GM12878 (cell line): Measurements from ENCODE around the gene DDX51. TPM values are rescaled to one million over a fixed set of nuclear protein-coding genes. Genes with fewer than 3 reads are reported as not detected.
A peak's percentile ranks its signal among the peaks of the same experiment; 100 is the strongest.

Source experiments
- ATAC-seq: fragments of 200-7000 bp; cut with Tn5 transposase; 3 replicates; pipeline ENCODE4 v1.9.1; 2020; ENCODE audit warnings: mild to moderate bottlenecking, moderate library complexity
- Bru-seq: library from RNA; stranded (reverse); fragments of 400-500 nt; gene quantifications from one replicate; lab custom pipeline; 2021; lab: Mats Ljungman, UMichigan
- BruChase-seq, 2 experiments: library from RNA; stranded (reverse); fragments of 400-500 nt; gene quantifications; one replicate each; lab custom pipeline; 2021; lab: Mats Ljungman, UMichigan
- BruUV-seq: library from RNA; stranded (reverse); fragments of 400-500 nt; replicated peaks from 2 replicates; lab custom pipeline; 2021; lab: Mats Ljungman, UMichigan
- CTCF ChIA-PET: fragments of 300-600 bp; sonication (Branson Sonifier 250); formaldehyde crosslinking; extraction: SDS; loops from one replicate; lab custom pipeline; 2021; ENCODE audit warnings: inconsistent platforms; lab: Yijun Ruan, JAX
- POLR2A ChIA-PET: fragments of 350-600 bp; formaldehyde crosslinking; extraction: SDS; loops from one replicate; lab custom pipeline; 2021; ENCODE audit warnings: inconsistent platforms; lab: Charles Lee
- RAD21 ChIA-PET: fragments of 300-600 bp; sonication (Branson Sonifier 250); formaldehyde crosslinking; loops from one replicate; lab custom pipeline; 2023; ENCODE audit warnings: antibody characterized with exemption; ENCODE audit not compliant: unreplicated experiment; lab: Charles Lee
- SMC1A ChIA-PET: fragments of 300-600 bp; sonication (Branson Sonifier 250); formaldehyde crosslinking; loops from one replicate; lab custom pipeline; 2023; ENCODE audit not compliant: unreplicated experiment, uncharacterized antibody; lab: Charles Lee
- DNase-seq: peaks from one replicate; pipeline ENCODE4 v3.0.0-alpha.2; 2011; ENCODE audit warnings: low read depth, low spot score
- FAIRE-seq: peaks from 3 replicates; lab custom pipeline; 2011; peaks lifted over from hg19 to GRCh38; lab: Jason Lieb, UNC
- H2AFZ ChIP-seq: 2 replicates; pipeline ENCODE4 v1.6.0; 2011; ENCODE audit warnings: low read depth, low read length, control low read depth; ENCODE audit not compliant: control insufficient read depth
- H3K27ac ChIP-seq: 2 replicates; pipeline ENCODE4 v1.5.1; 2011; ENCODE audit warnings: control low read depth; ENCODE audit not compliant: control insufficient read depth, insufficient read depth
- H3K27me3 ChIP-seq, 2 experiments: replicated peaks in 1 of 2; 2 replicates each; pipeline versions ENCODE4 v1.6.0 to v1.6.1; 2011; ENCODE audit warnings: low read length in 1 of 2; ENCODE audit not compliant: control insufficient read depth in 2 of 2, insufficient read depth in 2 of 2
- H3K36me3 ChIP-seq, 2 experiments: 2 replicates each; pipeline ENCODE4 v1.5.1; 2011; ENCODE audit warnings: low read length in 1 of 2; ENCODE audit not compliant: control insufficient read depth in 2 of 2, insufficient read depth in 2 of 2
- H3K4me1 ChIP-seq: 2 replicates; pipeline ENCODE4 v1.6.1; 2011; ENCODE audit warnings: mild to moderate bottlenecking, low read length, moderate library complexity, mixed read lengths; ENCODE audit not compliant: control insufficient read depth, insufficient read depth
- H3K4me2 ChIP-seq: 2 replicates; pipeline ENCODE4 v1.6.0; 2011; ENCODE audit warnings: control low read depth; ENCODE audit not compliant: control insufficient read depth, insufficient read depth
- H3K4me3 ChIP-seq: fragments of 200-600 bp; sonication (generic); 2 replicates; pipeline ENCODE4 v1.5.1; 2016
- H3K79me2 ChIP-seq: 2 replicates; pipeline ENCODE4 v1.6.0; 2011; ENCODE audit warnings: low read length; ENCODE audit not compliant: control insufficient read depth, insufficient read depth
- H3K9ac ChIP-seq: 2 replicates; pipeline ENCODE4 v1.8.0; 2011; ENCODE audit warnings: low read length, control low read depth, mixed read lengths; ENCODE audit not compliant: control insufficient read depth, insufficient read depth
- H3K9me3 ChIP-seq: replicated peaks from 3 replicates; pipeline ENCODE4 v1.5.1; 2011; ENCODE audit warnings: mild to moderate bottlenecking, low read length; ENCODE audit not compliant: control insufficient read depth, insufficient read depth
- H4K20me1 ChIP-seq: 2 replicates; pipeline ENCODE4 v1.6.0; 2011; ENCODE audit not compliant: control insufficient read depth, insufficient read depth
- BRCA1 ChIP-seq: IDR thresholded peaks from 2 replicates; pipeline ENCODE4 v1.6.1; 2011; ENCODE audit warnings: low read depth, low read length, improper control_type of control experiment
- CHD1 ChIP-seq: IDR thresholded peaks from 2 replicates; pipeline ENCODE4 v1.6.1; 2012; ENCODE audit warnings: low read depth, low read length, improper control_type of control experiment
- ESRRA ChIP-seq: IDR thresholded peaks from 2 replicates; pipeline ENCODE4 v1.6.1; 2012; ENCODE audit warnings: mild to moderate bottlenecking, low read length, improper control_type of control experiment
- EZH2 ChIP-seq: IDR thresholded peaks from 2 replicates; pipeline ENCODE4 v1.6.1; 2012; ENCODE audit warnings: low read depth, mild to moderate bottlenecking, control low read depth, inconsistent platforms, low read length, borderline replicate concordance; ENCODE audit not compliant: control insufficient read depth
- FOS ChIP-seq: IDR thresholded peaks from 3 replicates; pipeline ENCODE4 v1.6.1; 2011; ENCODE audit warnings: borderline replicate concordance; ENCODE audit not compliant: insufficient read length; ENCODE audit errors: extremely low read depth
- FOXK2 ChIP-seq: fragments of 450-650 bp; IDR thresholded peaks from 2 replicates; pipeline ENCODE4 v1.6.1; 2017; ENCODE audit warnings: mild to moderate bottlenecking, moderate library complexity
- GATAD2B ChIP-seq: fragments of 450-650 bp; conservative IDR thresholded peaks from 2 replicates; pipeline ENCODE4 v1.6.1; 2017; ENCODE audit warnings: low read depth, mild to moderate bottlenecking, moderate library complexity
- HDGF ChIP-seq: fragments of 450-650 bp; IDR thresholded peaks from 2 replicates; pipeline ENCODE4 v1.6.1; 2016; ENCODE audit warnings: antibody characterized with exemption
- HSF1 ChIP-seq: fragments of 150-350 bp; IDR thresholded peaks from 2 replicates; pipeline ENCODE4 v1.6.1; 2014; ENCODE audit warnings: mild to moderate bottlenecking, low read depth, low read length
- IRF3 ChIP-seq: fragments of 450-650 bp; IDR thresholded peaks from 2 replicates; pipeline ENCODE4 v1.6.1; 2014; ENCODE audit warnings: mild to moderate bottlenecking
- MEF2B ChIP-seq: fragments of 450-650 bp; IDR thresholded peaks from 2 replicates; pipeline ENCODE4 v1.6.1; 2018; ENCODE audit warnings: mild to moderate bottlenecking, moderate library complexity; ENCODE audit not compliant: partially characterized antibody, poor library complexity, severe bottlenecking
- MTA3 ChIP-seq: IDR thresholded peaks from 2 replicates; pipeline ENCODE4 v1.6.1; 2012; ENCODE audit warnings: low read length, inconsistent platforms, borderline replicate concordance
- NR2C2 ChIP-seq: IDR thresholded peaks from 2 replicates; pipeline ENCODE4 v1.6.1; 2011; ENCODE audit warnings: borderline replicate concordance, low read depth; ENCODE audit not compliant: control insufficient read depth, insufficient read length
- RELA ChIP-seq: fragments of 450-650 bp; IDR thresholded peaks from 2 replicates; pipeline ENCODE4 v1.8.0; 2014; ENCODE audit warnings: borderline replicate concordance; ENCODE audit not compliant: partially characterized antibody
- RUNX3 ChIP-seq: IDR thresholded peaks from 2 replicates; pipeline ENCODE4 v1.6.1; 2012; ENCODE audit warnings: low read length, inconsistent platforms
- TAF1 ChIP-seq: IDR thresholded peaks from 2 replicates; pipeline ENCODE4 v1.6.1; 2011; ENCODE audit warnings: mild to moderate bottlenecking, low read depth, low read length, borderline replicate concordance
- WGBS: methylation state at CpG from one replicate; pipeline ENCODE4 v1.1.6; 2016; ENCODE audit warnings: low lambda C conversion rate; ENCODE audit not compliant: insufficient replicate concordance, insufficient coverage; ENCODE audit errors: missing lambda C conversion rate; 5-methylcytosine and 5-hydroxymethylcytosine counted together
- in situ Hi-C: fragments of 300-500 bp; cut with MboI; formaldehyde crosslinking; loops from 9 replicates; pipeline ENCODE4 v1.14.3; 2018; ENCODE audit warnings: mixed read lengths
- intact Hi-C: fragments of 100-400 bp; cut with micrococcal nuclease; formaldehyde crosslinking; loops from one replicate; pipeline ENCODE4 v1.14.2; 2022; ENCODE audit not compliant: unreplicated experiment
- long read RNA-seq, 2 experiments: library from polyadenylated mRNA; unstranded; transcript quantifications; one replicate each; pipeline ENCODE4 v2.0.0, GENCODE V29; 2019 to 2020
- polyA minus RNA-seq, 3 experiments: library from RNA; depleted of rRNA, polyadenylated mRNA; stranded (reverse); fragments of >200 nt; gene quantifications; 2 replicates each; pipeline ENCODE4 v1.2.3, GENCODE V29; 2011
- polyA plus RNA-seq, 11 experiments: library from polyadenylated mRNA; depleted of rRNA in 4 of 11; unstranded in 6 of 11; stranded (reverse) in 5 of 11; fragments of >200 nt; fragmentation: Nextera tagmentation in 4 of 11; fragmentation: Illumina TruSeq in 1 of 11; extraction: Ambion mirVana in 4 of 11; extraction: Trizol in 1 of 11; gene quantifications; 1 replicate in 1 of 11; 2 replicates in 10 of 11; pipeline versions ENCODE4 v1.2.1 to v1.2.3, GENCODE V29; 2011 to 2016; ENCODE audit warnings: inconsistent platforms in 2 of 11, missing spikeins in 2 of 11, low read depth in 1 of 11
- total RNA-seq, 4 experiments: library from RNA; depleted of rRNA in 3 of 4; stranded (reverse); fragments of >200 nt in 3 of 4; fragmentation: Illumina TruSeq in 1 of 4; extraction: Trizol in 1 of 4; gene quantifications; 2 replicates each; pipeline versions ENCODE4 v1.2.1 to v1.2.3, GENCODE V29; 2013 to 2021

Gene DDX51
- total RNA-seq (2013; cell fraction: nucleolus; rRNA removed), result 42.9 and 51.7 TPM in 2 replicates
- total RNA-seq (2014; rRNA removed), result 12.9 and 16.2 TPM in 2 replicates
- total RNA-seq (2014; rRNA removed; fragmentation: Illumina TruSeq; extraction: Trizol), result 7.5 and 8.1 TPM in 2 replicates
- 27.7 and 29.1 TPM in 2 replicates for total RNA-seq (2021)
- 8.2 TPM for polyA plus RNA-seq (2011; ENCODE audit: low read depth)
- polyA plus RNA-seq (2011; rRNA removed), result 4.6 and 9.4 TPM in 2 replicates
- 10.0 and 18.0 TPM in 2 replicates for polyA plus RNA-seq (2011; cell fraction: cytosol; rRNA removed)
- 71.9 and 97.4 TPM in 2 replicates for polyA plus RNA-seq (2011; cell fraction: nucleus; rRNA removed)
- 15.6 and 23.5 TPM in 2 replicates for polyA plus RNA-seq (2012)
- polyA plus RNA-seq (2014; fragmentation: Illumina TruSeq; extraction: Trizol), result 7.3 and 10.5 TPM in 2 replicates
- polyA plus RNA-seq (2014; fragmentation: Nextera tagmentation; extraction: Ambion mirVana), result 1 to 10 TPM in 1 of 2 experiments, under 1 TPM in 1; 0.97 to 1.6 TPM
- polyA plus RNA-seq (2014; rRNA removed), result 24.9 and 26.7 TPM in 2 replicates
- 10 to 100 TPM in 1 of 2 experiments, 1 to 10 TPM in 1; 1.7 to 10.3 TPM for polyA plus RNA-seq (2016; fragmentation: Nextera tagmentation; extraction: Ambion mirVana)
- polyA minus RNA-seq (2011; rRNA and poly(A)+ RNA removed), result 8.0 and 11.4 TPM in 2 replicates
- polyA minus RNA-seq (2011; cell fraction: cytosol; rRNA and poly(A)+ RNA removed), result 6.0 and 6.7 TPM in 2 replicates
- 17.3 and 29.9 TPM in 2 replicates for polyA minus RNA-seq (2011; cell fraction: nucleus; rRNA and poly(A)+ RNA removed)
- Bru-seq, nascent RNA, result percentile 74 among the genes with signal in this experiment
- percentile 90 among the genes with signal in this experiment for BruChase-seq, experiment 1, labeled RNA remaining after a 6-hour chase
- percentile 84 among the genes with signal in this experiment for BruChase-seq, experiment 2, labeled RNA remaining after a 2-hour chase
- long read RNA-seq, experiment 1, partial matches to known transcripts, result 1 of 1 reads
- long read RNA-seq, experiment 1, other reads (novel, unspliced or antisense), result 0 of 1 reads
- long read RNA-seq, experiment 2, partial matches to known transcripts, result 1 of 1 reads
- long read RNA-seq, experiment 2, other reads (novel, unspliced or antisense), result 0 of 1 reads

GRCh38 chr12:132144115-132144809, at the start of gene DDX51, which contains the start of gene NOC4L:
Gene DDX51 (minus strand): TSS chr12:132144319. CDS start chr12:132144296, 23 bp downstream.
Gene NOC4L (plus strand): TSS chr12:132144457. CDS start chr12:132144489, 32 bp downstream.
- WGBS, result under 1% methylated on average over 44 of the region's 100 CpGs
- H3K27ac ChIP-seq, result peak within 1 kb of the TSS; percentile 63
- POLR2A ChIA-PET, result interaction anchor here (1.0 kb wide), 1 partner anchor 11 kb away, joined by 3 read pairs; no protein-coding TSS in a partner anchor
- ATAC-seq, result peak; percentile 93
- BruUV-seq, result no TSS peak
- peak; percentile 78 for DNase-seq
- H4K20me1 ChIP-seq, result no peaks in the 10 kb centered on the region
- in situ Hi-C loops, result no loop called here
- H3K79me2 ChIP-seq, result peaks cover 38% of the 10 kb centered on the region
- H2AFZ ChIP-seq, result peak within 1 kb of the TSS; percentile 82
- SMC1A ChIA-PET, result no interaction called here
- H3K9ac ChIP-seq, result peak within 1 kb of the TSS; percentile 78
- H3K36me3 ChIP-seq, result peaks cover 3 to 23% of the 10 kb centered on the region in 2 experiments; a peak in 3 of 4 replicates
- peak within 1 kb of the TSS; percentile 88 for H3K4me3 ChIP-seq
- CTCF ChIA-PET, result interaction anchor here (0.7 kb wide), 1 partner anchor 10 kb away, joined by 4 read pairs; no protein-coding TSS in a partner anchor
- RAD21 ChIA-PET, result no interaction called here
- intact Hi-C loops, result no loop called here
- FAIRE-seq, result peak; percentile 98
- H3K9me3 ChIP-seq, result no peaks in the 10 kb centered on the region
- H3K27me3 ChIP-seq, result no peaks in the 10 kb centered on the region
- H3K4me2 ChIP-seq, result peak within 1 kb of the TSS; percentile 92
- peaks cover 11% of the 10 kb centered on the region for H3K4me1 ChIP-seq
- TF ChIP-seq EZH2 (no peak), IRF3 (0 out of 2 replicates have a peak, but pooled peaks have one; percentile 20), TAF1 (peak; percentile 80), RELA (peak; percentile 97), BRCA1 (peak; percentile 68; the same call in 1 of the 2 replicates), FOXK2 (peak; percentile 74), MEF2B (no peak), HSF1 (0 out of 2 replicates have a peak, but pooled peaks have one; percentile 16), HDGF (no peak), RUNX3 (peak; percentile 63), CHD1 (no peak), GATAD2B (peak; percentile 62; the same call in 1 of the 2 replicates), NR2C2 (no peak), ESRRA (0 out of 2 replicates have a peak, but pooled peaks have one; percentile 58), MTA3 (no peak), FOS (no peak)
